ENCODE measurements around the gene FIGN. TPM values are rescaled to one million over a fixed set of nuclear protein-coding genes. Genes with fewer than 3 reads are reported as not detected.

Gene FIGN
- total and polyA plus RNA-seq, 12 donors: 1.1 to 10.8 (median 5.2) TPM

GRCh38 chr2:163713534-163714311 lies 22.1 kb downstream of the FIGN start:
- H3K4me1 ChIP-seq (replicated peaks in 1 of 2): peaks cover 11 to 31% of the 10 kb centered on the region in 2 donors
- WGBS, 4 donors: 67 to 79% (median 72%) methylated on average over 7 of the region's 7 CpGs
- TF ChIP-seq, protein P1, sequence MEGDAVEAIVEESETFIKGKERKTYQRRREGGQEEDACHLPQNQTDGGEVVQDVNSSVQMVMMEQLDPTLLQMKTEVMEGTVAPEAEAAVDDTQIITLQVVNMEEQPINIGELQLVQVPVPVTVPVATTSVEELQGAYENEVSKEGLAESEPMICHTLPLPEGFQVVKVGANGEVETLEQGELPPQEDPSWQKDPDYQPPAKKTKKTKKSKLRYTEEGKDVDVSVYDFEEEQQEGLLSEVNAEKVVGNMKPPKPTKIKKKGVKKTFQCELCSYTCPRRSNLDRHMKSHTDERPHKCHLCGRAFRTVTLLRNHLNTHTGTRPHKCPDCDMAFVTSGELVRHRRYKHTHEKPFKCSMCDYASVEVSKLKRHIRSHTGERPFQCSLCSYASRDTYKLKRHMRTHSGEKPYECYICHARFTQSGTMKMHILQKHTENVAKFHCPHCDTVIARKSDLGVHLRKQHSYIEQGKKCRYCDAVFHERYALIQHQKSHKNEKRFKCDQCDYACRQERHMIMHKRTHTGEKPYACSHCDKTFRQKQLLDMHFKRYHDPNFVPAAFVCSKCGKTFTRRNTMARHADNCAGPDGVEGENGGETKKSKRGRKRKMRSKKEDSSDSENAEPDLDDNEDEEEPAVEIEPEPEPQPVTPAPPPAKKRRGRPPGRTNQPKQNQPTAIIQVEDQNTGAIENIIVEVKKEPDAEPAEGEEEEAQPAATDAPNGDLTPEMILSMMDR (IDR thresholded peaks at IDR 0.05): no peak
- no peak for TF ChIP-seq POLR2A (IDR thresholded peaks at IDR 0.05)
- H3K9me3 ChIP-seq (replicated peaks in 1 of 3): no peaks in the 10 kb centered on the region
- no peak for DNase-seq
- intact Hi-C loops (cut with DNase I): no loop called here
- no peak overlapping the region for H3K27ac ChIP-seq
- H3K36me3 ChIP-seq (replicated peaks in 1 of 2): no peaks in the 10 kb centered on the region
- no peaks in the 10 kb centered on the region for H3K27me3 ChIP-seq
- H3K4me3 ChIP-seq: no peak overlapping the region

GRCh38 chr2:163711699-163712098 lies 24.1 kb downstream of the FIGN start:
- no peaks in the 10 kb centered on the region for H3K27me3 ChIP-seq
- peaks cover 0 to 33% of the 10 kb centered on the region in 2 donors for H3K4me1 ChIP-seq (replicated peaks in 1 of 2)
- TF ChIP-seq POLR2A (IDR thresholded peaks at IDR 0.05): no peak
- TF ChIP-seq, protein P1 (IDR thresholded peaks at IDR 0.05): no peak
- DNase-seq: no peak
- H3K4me3 ChIP-seq: no peak overlapping the region
- H3K36me3 ChIP-seq (replicated peaks in 1 of 2): no peaks in the 10 kb centered on the region
- WGBS, 4 donors: 54 to 66% (median 58%) methylated on average over 5 of the region's 5 CpGs
- H3K9me3 ChIP-seq (replicated peaks in 1 of 3): no peaks in the 10 kb centered on the region
- H3K27ac ChIP-seq: peak overlapping the region in 1 of 5 donors; percentile 41
- intact Hi-C loops (cut with DNase I): no loop called here

- H3K4me1 ChIP-seq (replicated peaks in 1 of 2): peaks cover 0 to 33% of the 10 kb centered on the region in 2 donors
- no peaks in the 10 kb centered on the region for H3K36me3 ChIP-seq (replicated peaks in 1 of 2)
- peak in 2 of 7 donors; percentile 18 to 33 for DNase-seq
- H3K27me3 ChIP-seq: no peaks in the 10 kb centered on the region
- no peaks in the 10 kb centered on the region for H3K9me3 ChIP-seq (replicated peaks in 1 of 3)
- no peak overlapping the region for H3K4me3 ChIP-seq
- 47 to 57% (median 52%) methylated on average over 4 of the region's 4 CpGs for WGBS, 4 donors
- intact Hi-C loops (cut with DNase I): no loop called here
- H3K27ac ChIP-seq: no peak overlapping the region
- TF ChIP-seq, protein P1 (IDR thresholded peaks at IDR 0.05): no peak
These were observed 24.6 kb downstream of the FIGN start for GRCh38 chr2:163711258-163711657.

- H3K4me1 ChIP-seq (replicated peaks in 1 of 2): peaks cover 0 to 33% of the 10 kb centered on the region in 2 donors
These were observed 26.5 kb downstream of the FIGN start for GRCh38 chr2:163709270-163709669.

More at GRCh38 chr2:163709270-163709669, 26.5 kb downstream of the FIGN start:
- no peak overlapping the region for H3K4me3 ChIP-seq
- intact Hi-C loops (cut with DNase I): no loop called here
- WGBS, 4 donors: 73 to 88% (median 84%) methylated on average over 2 of the region's 2 CpGs
- H3K27me3 ChIP-seq: no peaks in the 10 kb centered on the region
- no peaks in the 10 kb centered on the region for H3K9me3 ChIP-seq (replicated peaks in 1 of 3)
- no peaks in the 10 kb centered on the region for H3K36me3 ChIP-seq (replicated peaks in 1 of 2)
- no peak for TF ChIP-seq POLR2A (IDR thresholded peaks at IDR 0.05)
- TF ChIP-seq, protein P1 (IDR thresholded peaks at IDR 0.05): no peak
- no peak overlapping the region for H3K27ac ChIP-seq
- no peak for DNase-seq
